ENCODE data around the gene FBXL17.

FBXL17 gene

GRCh38 chr5:108145351-108145750 lies 236.5 kb downstream of the FBXL17 start:
- Histone ChIP-seq H3K4me2 (ENCODE audit: low read depth, low read length, poor library complexity, severe bottlenecking) (no peak overlapping the region), H3K4me3 (ENCODE audit: insufficient read depth, low read length, poor library complexity, severe bottlenecking) (no peak overlapping the region), H3K27ac (ENCODE audit: low read depth, low read length) (no peak overlapping the region), H3K27me3 (ENCODE audit: low read length) (no peaks in the 10 kb centered on the region), H2AFZ (ENCODE audit: low read depth, low read length, severe bottlenecking) (no peak overlapping the region), H3K9me3 (ENCODE audit: insufficient read depth, low read length) (no peaks in the 10 kb centered on the region), H4K20me1 (ENCODE audit: low read depth, low read length) (no peaks in the 10 kb centered on the region), H3K79me2 (ENCODE audit: insufficient read depth, low read length) (no peaks in the 10 kb centered on the region), H3K36me3 (ENCODE audit: low read length) (no peaks in the 10 kb centered on the region), H3F3A (ENCODE audit: insufficient read depth) (no peaks in the 10 kb centered on the region), H3K9ac (ENCODE audit: low read length) (no peak overlapping the region), H3K9me2 (replicated peaks; ENCODE audit: insufficient read depth, low read length) (no peaks in the 10 kb centered on the region)
- TF ChIP-seq EZH2phosphoT487 (conservative IDR thresholded peaks at IDR 0.05; ENCODE audit: low read length) (no peak), CTCF (IDR thresholded peaks at IDR 0.05; ENCODE audit: insufficient read depth, low read length, poor library complexity, severe bottlenecking) (no peak)

- Histone ChIP-seq H3K79me2 (ENCODE audit: insufficient read depth, low read length) (no peaks in the 10 kb centered on the region), H3K4me3 (ENCODE audit: insufficient read depth, low read length, poor library complexity, severe bottlenecking) (no peak overlapping the region), H3K9me2 (replicated peaks; ENCODE audit: insufficient read depth, low read length) (no peaks in the 10 kb centered on the region), H3K9me3 (ENCODE audit: insufficient read depth, low read length) (no peaks in the 10 kb centered on the region), H3K4me2 (ENCODE audit: low read depth, low read length, poor library complexity, severe bottlenecking) (no peak overlapping the region), H3K9ac (ENCODE audit: low read length) (no peak overlapping the region), H3F3A (ENCODE audit: insufficient read depth) (no peaks in the 10 kb centered on the region), H3K27ac (ENCODE audit: low read depth, low read length) (no peak overlapping the region), H3K27me3 (ENCODE audit: low read length) (no peaks in the 10 kb centered on the region), H4K20me1 (ENCODE audit: low read depth, low read length) (no peaks in the 10 kb centered on the region), H2AFZ (ENCODE audit: low read depth, low read length, severe bottlenecking) (no peak overlapping the region), H3K36me3 (ENCODE audit: low read length) (no peaks in the 10 kb centered on the region)
- TF ChIP-seq CTCF (IDR thresholded peaks at IDR 0.05; ENCODE audit: insufficient read depth, low read length, poor library complexity, severe bottlenecking), result no peak
- TF ChIP-seq EZH2phosphoT487 (conservative IDR thresholded peaks at IDR 0.05; ENCODE audit: low read length), result no peak
These were observed 237.6 kb downstream of the FBXL17 start for GRCh38 chr5:108144332-108144731.

- Histone ChIP-seq H3F3A (ENCODE audit: insufficient read depth) (no peaks in the 10 kb centered on the region), H3K9me3 (ENCODE audit: insufficient read depth, low read length) (no peaks in the 10 kb centered on the region), H3K79me2 (ENCODE audit: insufficient read depth, low read length) (no peaks in the 10 kb centered on the region), H4K20me1 (ENCODE audit: low read depth, low read length) (no peaks in the 10 kb centered on the region), H3K27ac (ENCODE audit: low read depth, low read length) (no peak overlapping the region), H3K27me3 (ENCODE audit: low read length) (no peaks in the 10 kb centered on the region), H3K4me2 (ENCODE audit: low read depth, low read length, poor library complexity, severe bottlenecking) (no peak overlapping the region), H3K9me2 (replicated peaks; ENCODE audit: insufficient read depth, low read length) (no peaks in the 10 kb centered on the region), H3K9ac (ENCODE audit: low read length) (no peak overlapping the region), H2AFZ (ENCODE audit: low read depth, low read length, severe bottlenecking) (no peak overlapping the region), H3K4me3 (ENCODE audit: insufficient read depth, low read length, poor library complexity, severe bottlenecking) (no peak overlapping the region), H3K36me3 (ENCODE audit: low read length) (no peaks in the 10 kb centered on the region)
- TF ChIP-seq CTCF (IDR thresholded peaks at IDR 0.05; ENCODE audit: insufficient read depth, low read length, poor library complexity, severe bottlenecking), result no peak
These were observed 238.3 kb downstream of the FBXL17 start for GRCh38 chr5:108143581-108143980.

- no peaks in the 10 kb centered on the region for H4K20me1 ChIP-seq (ENCODE audit: low read depth, low read length)
- H3K9me3 ChIP-seq (ENCODE audit: insufficient read depth, low read length), result no peaks in the 10 kb centered on the region
- no peaks in the 10 kb centered on the region for H3K9me2 ChIP-seq (replicated peaks; ENCODE audit: insufficient read depth, low read length)
These were observed 240.2 kb downstream of the FBXL17 start for GRCh38 chr5:108141676-108142075.

More at GRCh38 chr5:108141676-108142075, 240.2 kb downstream of the FBXL17 start:
- Histone ChIP-seq H3K4me3 (ENCODE audit: insufficient read depth, low read length, poor library complexity, severe bottlenecking) (no peak overlapping the region), H3F3A (ENCODE audit: insufficient read depth) (no peaks in the 10 kb centered on the region), H3K36me3 (ENCODE audit: low read length) (no peaks in the 10 kb centered on the region), H3K4me2 (ENCODE audit: low read depth, low read length, poor library complexity, severe bottlenecking) (no peak overlapping the region), H3K27ac (ENCODE audit: low read depth, low read length) (no peak overlapping the region), H3K27me3 (ENCODE audit: low read length) (no peaks in the 10 kb centered on the region), H3K9ac (ENCODE audit: low read length) (no peak overlapping the region), H2AFZ (ENCODE audit: low read depth, low read length, severe bottlenecking) (no peak overlapping the region), H3K79me2 (ENCODE audit: insufficient read depth, low read length) (no peaks in the 10 kb centered on the region)
- TF ChIP-seq CTCF (IDR thresholded peaks at IDR 0.05; ENCODE audit: insufficient read depth, low read length, poor library complexity, severe bottlenecking), result no peak

All from SU-DHL-6 (cell line).